ENCODE results near the gene LAMA3. TPM values are rescaled to one million over a fixed set of nuclear protein-coding genes. Genes with fewer than 3 reads are reported as not detected.

Gene LAMA3
- total and polyA plus RNA-seq, 10 donors = 1.3 to 7.1 (median 3.0) TPM

DNA sequence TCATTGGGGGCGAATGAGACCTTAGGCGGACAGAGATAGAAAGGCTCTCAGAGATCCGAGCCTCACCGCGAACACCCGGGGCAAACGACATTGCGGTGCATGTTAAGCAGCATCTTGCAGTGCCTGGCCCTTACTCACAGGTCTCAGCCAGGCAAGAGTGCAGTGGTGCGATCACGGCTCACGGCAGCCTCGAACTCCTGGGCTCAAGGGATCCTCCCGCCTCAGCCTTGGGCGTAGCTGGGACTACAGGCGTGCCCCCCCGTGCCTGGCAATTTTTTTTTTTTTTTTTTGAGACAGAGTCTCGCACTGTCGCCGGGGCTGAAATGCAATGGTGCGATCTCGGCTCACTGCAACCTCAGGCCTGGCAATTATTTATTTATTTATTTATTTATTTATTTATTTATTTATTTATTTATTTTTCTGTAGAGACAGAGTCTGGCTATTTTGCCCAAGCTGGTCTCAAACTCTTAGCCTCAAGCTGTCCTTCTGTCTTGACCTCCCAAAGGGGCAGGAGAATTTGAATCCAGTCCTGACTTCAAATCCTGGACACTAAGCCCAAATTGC is 1.3 kb downstream of the LAMA3 start:
- H3K36me3 ChIP-seq = no peaks in the 10 kb centered on the region

DNA sequence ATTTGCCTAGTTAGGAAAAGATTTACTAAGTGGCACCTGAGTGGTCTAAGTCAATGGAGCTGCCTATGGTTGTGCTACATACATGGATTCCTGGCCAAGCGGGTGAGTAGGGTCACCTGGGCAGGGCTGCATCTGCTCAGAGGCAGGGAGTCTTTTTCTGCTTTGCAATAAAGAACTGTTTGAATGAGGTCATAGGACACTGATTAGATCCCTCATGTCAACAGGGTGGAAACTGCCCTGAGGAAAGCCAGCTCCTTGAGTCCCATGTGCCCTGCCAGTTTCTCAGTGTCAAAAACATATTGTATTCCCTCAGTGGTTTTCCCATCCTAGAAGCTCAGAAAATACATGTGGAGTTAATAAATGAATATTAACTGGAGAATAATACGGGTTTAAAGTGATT is 4.6 kb downstream of the LAMA3 start:
- peaks cover 6 to 18% (median 15%) of the 10 kb centered on the region in 6 donors for H3K4me1 ChIP-seq
- DNase-seq = no peak
- TF ChIP-seq, protein P1, sequence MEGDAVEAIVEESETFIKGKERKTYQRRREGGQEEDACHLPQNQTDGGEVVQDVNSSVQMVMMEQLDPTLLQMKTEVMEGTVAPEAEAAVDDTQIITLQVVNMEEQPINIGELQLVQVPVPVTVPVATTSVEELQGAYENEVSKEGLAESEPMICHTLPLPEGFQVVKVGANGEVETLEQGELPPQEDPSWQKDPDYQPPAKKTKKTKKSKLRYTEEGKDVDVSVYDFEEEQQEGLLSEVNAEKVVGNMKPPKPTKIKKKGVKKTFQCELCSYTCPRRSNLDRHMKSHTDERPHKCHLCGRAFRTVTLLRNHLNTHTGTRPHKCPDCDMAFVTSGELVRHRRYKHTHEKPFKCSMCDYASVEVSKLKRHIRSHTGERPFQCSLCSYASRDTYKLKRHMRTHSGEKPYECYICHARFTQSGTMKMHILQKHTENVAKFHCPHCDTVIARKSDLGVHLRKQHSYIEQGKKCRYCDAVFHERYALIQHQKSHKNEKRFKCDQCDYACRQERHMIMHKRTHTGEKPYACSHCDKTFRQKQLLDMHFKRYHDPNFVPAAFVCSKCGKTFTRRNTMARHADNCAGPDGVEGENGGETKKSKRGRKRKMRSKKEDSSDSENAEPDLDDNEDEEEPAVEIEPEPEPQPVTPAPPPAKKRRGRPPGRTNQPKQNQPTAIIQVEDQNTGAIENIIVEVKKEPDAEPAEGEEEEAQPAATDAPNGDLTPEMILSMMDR (IDR thresholded peaks at IDR 0.05 in 8 of 11, conservative IDR thresholded peaks at IDR 0.05 in 3 of 11) = no peak
- TF ChIP-seq POLR2AphosphoS5 (IDR thresholded peaks at IDR 0.05) (no peak), POLR2A (IDR thresholded peaks at IDR 0.05) (no peak)
- H3K27ac ChIP-seq = no peak overlapping the region
- H3K4me3 ChIP-seq = no peak overlapping the region
- no peaks in the 10 kb centered on the region for H3K36me3 ChIP-seq
- H3K27me3 ChIP-seq (replicated peaks in 1 of 7) = peaks cover 0 to 50% (median 22%) of the 10 kb centered on the region in 7 donors
- H3K9me3 ChIP-seq = no peaks in the 10 kb centered on the region
- WGBS, 5 donors = 88 to 93% (median 92%) methylated on average over 2 of the region's 2 CpGs
- intact Hi-C loops (cut with DNase I; ENCODE audit: low total_unique reads) = no loop called here

More for the DNA sequence above, 1.3 kb downstream of the LAMA3 start:
- peaks cover 0 to 76% (median 45%) of the 10 kb centered on the region in 7 donors for H3K27me3 ChIP-seq (replicated peaks in 1 of 7)
- H3K4me1 ChIP-seq = peaks cover 6 to 23% (median 18%) of the 10 kb centered on the region in 6 donors
- intact Hi-C loops (cut with DNase I; ENCODE audit: low total_unique reads) = no loop called here
- no peaks in the 10 kb centered on the region for H3K9me3 ChIP-seq
- 75 to 84% (median 79%) methylated on average over 21 of the region's 21 CpGs for WGBS, 5 donors
- no peak for DNase-seq
- H3K4me3 ChIP-seq = peak overlapping the region in 2 of 8 donors; percentile 59 to 75
- TF ChIP-seq POLR2A (IDR thresholded peaks at IDR 0.05) (no peak), POLR2AphosphoS5 (IDR thresholded peaks at IDR 0.05) (no peak)
- TF ChIP-seq, protein P1 (IDR thresholded peaks at IDR 0.05 in 8 of 11, conservative IDR thresholded peaks at IDR 0.05 in 3 of 11) = no peak
- no peak overlapping the region for H3K27ac ChIP-seq

DNA sequence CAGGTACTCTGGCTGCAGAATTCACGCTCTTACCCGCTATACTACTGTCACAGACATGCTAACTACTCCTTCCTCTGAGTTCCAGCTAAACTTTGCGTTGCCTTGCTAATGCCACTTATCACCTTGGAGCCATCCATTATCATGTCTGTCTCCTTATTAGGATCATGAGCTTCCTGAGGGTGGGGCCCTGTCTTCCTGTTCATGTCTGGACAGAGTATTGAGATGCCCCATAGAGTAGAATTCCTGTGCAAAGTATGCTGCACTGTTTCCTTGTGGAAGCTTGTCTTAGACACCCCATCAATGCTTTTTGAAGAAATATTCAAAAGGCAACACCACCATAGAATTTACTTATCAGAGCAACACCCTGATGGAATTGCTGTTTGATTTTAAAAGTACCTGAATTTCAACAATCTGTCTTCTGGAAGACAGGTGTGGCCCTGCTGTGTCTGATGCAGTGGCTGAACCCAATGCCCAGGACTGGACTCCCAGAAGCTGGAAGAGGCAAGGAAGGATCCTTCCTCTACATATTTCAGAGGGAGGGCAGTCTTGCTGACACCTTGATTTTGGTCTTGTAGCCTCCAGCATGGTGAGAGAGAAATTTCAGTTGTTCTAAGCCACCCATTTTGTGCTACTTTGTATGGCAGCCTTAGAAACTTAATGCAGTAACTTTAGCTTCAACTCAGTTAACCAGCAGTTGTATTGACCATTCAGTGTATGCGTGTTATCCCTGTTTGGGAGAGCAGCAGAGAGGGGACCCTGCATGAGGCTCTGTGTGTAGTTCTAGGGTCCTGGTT is 5.6 kb downstream of the LAMA3 start:
- Histone ChIP-seq H3K4me3 (no peak overlapping the region), H3K27ac (no peak overlapping the region), H3K36me3 (no peaks in the 10 kb centered on the region), H3K4me1 (peaks cover 3 to 9% (median 5%) of the 10 kb centered on the region in 6 donors), H3K9me3 (no peaks in the 10 kb centered on the region), H3K27me3 (replicated peaks in 1 of 7) (peaks cover 0 to 40% (median 12%) of the 10 kb centered on the region in 7 donors)
- DNase-seq = no peak
- intact Hi-C loops (cut with DNase I; ENCODE audit: low total_unique reads) = no loop called here
- WGBS, 5 donors = 89 to 93% (median 91%) methylated on average over 4 of the region's 4 CpGs
- TF ChIP-seq, protein P1 (IDR thresholded peaks at IDR 0.05 in 8 of 11, conservative IDR thresholded peaks at IDR 0.05 in 3 of 11) = no peak
- no peak for TF ChIP-seq POLR2AphosphoS5 (IDR thresholded peaks at IDR 0.05)
- TF ChIP-seq POLR2A (IDR thresholded peaks at IDR 0.05) = no peak

DNA sequence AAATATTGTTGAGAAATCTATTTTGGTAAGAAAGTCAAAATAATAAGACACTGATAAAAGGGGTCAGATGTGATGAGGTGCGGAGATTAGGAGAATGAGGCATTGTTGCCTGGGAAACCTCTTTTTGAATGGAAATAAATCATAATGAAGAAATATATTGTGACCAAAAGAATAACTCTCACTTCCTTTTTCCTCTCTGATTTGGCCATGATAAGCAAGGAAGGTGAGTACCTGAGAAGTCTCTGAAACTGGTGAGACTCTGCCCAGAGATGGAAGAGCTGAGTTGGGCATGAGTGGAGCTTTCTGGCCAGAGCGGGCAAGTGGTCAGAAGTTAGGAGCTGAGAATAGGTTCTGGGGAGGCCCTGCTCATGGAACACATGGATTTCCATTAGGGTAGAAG is 11.8 kb downstream of the LAMA3 start:
- H3K4me1 ChIP-seq = no peaks in the 10 kb centered on the region
- no peak overlapping the region for H3K27ac ChIP-seq
- intact Hi-C loops (cut with DNase I; ENCODE audit: low total_unique reads) = no loop called here
- no peaks in the 10 kb centered on the region for H3K9me3 ChIP-seq
- 39 to 84% (median 48%) methylated on average over 2 of the region's 2 CpGs for WGBS, 5 donors
- no peak for DNase-seq
- no peak overlapping the region for H3K4me3 ChIP-seq
- no peaks in the 10 kb centered on the region for H3K36me3 ChIP-seq
- peaks cover 0 to 14% (median 0%) of the 10 kb centered on the region in 7 donors for H3K27me3 ChIP-seq (replicated peaks in 1 of 7)
- no peak for TF ChIP-seq POLR2AphosphoS5 (IDR thresholded peaks at IDR 0.05)
- TF ChIP-seq, protein P1 (IDR thresholded peaks at IDR 0.05 in 8 of 11, conservative IDR thresholded peaks at IDR 0.05 in 3 of 11) = no peak

Measured in spleen (tissue), 11 donors.